ENCODE data around the gene PACS2.
"Not testable (repeated sequence)": the region's sequence is repeated elsewhere in the genome, so short reads cannot be mapped to it uniquely, and the experiment has no call there.

PACS2 gene

GRCh38 chr14:105314287-105315200, at the start of gene PACS2:
TSS of gene PACS2 (plus strand) at chr14:105314748. CDS start at chr14:105314919, 171 bp downstream.
- DNase-seq (ENCODE audit: low spot score) = peak; percentile 66

GRCh38 chr14:105267820-105268548, 46.6 kb upstream of the PACS2 start:
- DNase-seq (ENCODE audit: low spot score) = no peak

- DNase-seq (ENCODE audit: low spot score) = no peak
Observed at GRCh38 chr14:105268736-105269354, 45.7 kb upstream of the PACS2 start.

- no peak for DNase-seq (ENCODE audit: low spot score)
Observed at GRCh38 chr14:105269405-105269804, 45.1 kb upstream of the PACS2 start.

GRCh38 chr14:105271224-105271890, 43.2 kb upstream of the PACS2 start:
- DNase-seq (ENCODE audit: low spot score) = peak; percentile 72

GRCh38 chr14:105272623-105273022, 41.9 kb upstream of the PACS2 start:
- no peak for DNase-seq (ENCODE audit: low spot score)

- no peak for DNase-seq (ENCODE audit: low spot score)
Observed at GRCh38 chr14:105273062-105273461, 41.5 kb upstream of the PACS2 start.

- no peak for DNase-seq (ENCODE audit: low spot score)
Observed at GRCh38 chr14:105274637-105275036, 39.9 kb upstream of the PACS2 start.

GRCh38 chr14:105275267-105275946, 39.1 kb upstream of the PACS2 start:
- no peak for DNase-seq (ENCODE audit: low spot score)

GRCh38 chr14:105277448-105277847, 37.1 kb upstream of the PACS2 start:
- not testable (repeated sequence) for DNase-seq (ENCODE audit: low spot score)

- no peak for DNase-seq (ENCODE audit: low spot score)
Observed at GRCh38 chr14:105279642-105280361, 34.7 kb upstream of the PACS2 start.

- DNase-seq (ENCODE audit: low spot score) = no peak
Observed at GRCh38 chr14:105280525-105280924, 34.0 kb upstream of the PACS2 start.

- peak; percentile 82 for DNase-seq (ENCODE audit: low spot score)
Observed at GRCh38 chr14:105281371-105282097, 33.0 kb upstream of the PACS2 start.

GRCh38 chr14:105282098-105282725, 32.3 kb upstream of the PACS2 start:
- DNase-seq (ENCODE audit: low spot score) = no peak

GRCh38 chr14:105283028-105283427, 31.5 kb upstream of the PACS2 start:
- DNase-seq (ENCODE audit: low spot score) = no peak

GRCh38 chr14:105283899-105284298, 30.6 kb upstream of the PACS2 start:
- DNase-seq (ENCODE audit: low spot score) = no peak

- DNase-seq (ENCODE audit: low spot score) = no peak
Observed at GRCh38 chr14:105285174-105285573, 29.4 kb upstream of the PACS2 start.

- no peak for DNase-seq (ENCODE audit: low spot score)
Observed at GRCh38 chr14:105286759-105287144, 27.8 kb upstream of the PACS2 start.

- DNase-seq (ENCODE audit: low spot score) = peak; percentile 45
Observed at GRCh38 chr14:105287249-105288102, 27.1 kb upstream of the PACS2 start.

All from cerebellar cortex (tissue), 1 donor.